Naive thymus-derived CD4-positive, alpha-beta T cell (primary cell): ENCODE results near the gene DPF1. TPM values are rescaled to one million over a fixed set of nuclear protein-coding genes. Genes with fewer than 3 reads are reported as not detected.

ENCODE experiments used
- ATAC-seq: fragments of 150-1000 bp; cut with Tn5 transposase; 2 replicates; pipeline ENCODE4 v1.10.0; 2021; ENCODE audit warnings: mild to moderate bottlenecking, moderate library complexity
- CTCF ChIA-PET: fragments of 350-600 bp; sonication (Branson Sonifier 250); formaldehyde crosslinking; loops from one replicate; lab custom pipeline; 2021; ENCODE audit warnings: antibody characterized with exemption; lab: Charles Lee
- POLR2A ChIA-PET: fragments of 350-600 bp; sonication (Branson Sonifier 250); formaldehyde crosslinking; loops from one replicate; lab custom pipeline; 2021; ENCODE audit warnings: antibody characterized with exemption, inconsistent platforms; lab: Charles Lee
- DNase-seq, 9 donors: peaks; one replicate each; pipeline versions ENCODE4 v3.0.0 to v3.0.0-alpha.2; 2020 to 2022; ENCODE audit warnings: mixed read lengths in 1 of 9
- H3K27ac ChIP-seq: one replicate; pipeline ENCODE4 v1.7.0; 2013; ENCODE audit warnings: mild to moderate bottlenecking, low read depth, low read length, moderate library complexity
- H3K27me3 ChIP-seq, 2 donors: one replicate each; pipeline ENCODE4 v1.7.0; 2013; ENCODE audit warnings: low read length in 2 of 2, mild to moderate bottlenecking in 2 of 2, moderate library complexity in 2 of 2; ENCODE audit not compliant: control insufficient read depth in 2 of 2, insufficient read depth in 2 of 2
- H3K36me3 ChIP-seq, 3 experiments: 1 replicate in 2 of 3; 2 replicates in 1 of 3; pipeline ENCODE4 v1.7.0; 2013; ENCODE audit warnings: low read length in 3 of 3, mild to moderate bottlenecking in 3 of 3, moderate library complexity in 1 of 3; ENCODE audit not compliant: insufficient read depth in 3 of 3, control insufficient read depth in 2 of 3
- H3K4me1 ChIP-seq, 2 donors: one replicate each; pipeline ENCODE4 v1.7.0; 2013; ENCODE audit warnings: low read length in 2 of 2, mild to moderate bottlenecking in 2 of 2, moderate library complexity in 1 of 2; ENCODE audit not compliant: control insufficient read depth in 2 of 2, insufficient read depth in 2 of 2
- H3K4me3 ChIP-seq: 2 replicates; pipeline ENCODE4 v1.7.0; 2013; ENCODE audit warnings: mild to moderate bottlenecking, low read length
- H3K9me3 ChIP-seq, 3 experiments: 1 replicate in 2 of 3; 2 replicates in 1 of 3; pipeline ENCODE4 v1.7.0; 2013; ENCODE audit warnings: low read length in 3 of 3; ENCODE audit not compliant: control insufficient read depth in 2 of 3
- H3K27ac Mint-ChIP-seq, 9 donors: one replicate each; pipeline ENCODE4 v1.8.0; 2020 to 2022; ENCODE audit warnings: mixed read lengths in 9 of 9, mild to moderate bottlenecking in 8 of 9, moderate library complexity in 5 of 9, inconsistent platforms in 2 of 9
- H3K27me3 Mint-ChIP-seq, 5 donors: one replicate each; pipeline ENCODE4 v1.8.0; 2021 to 2022; ENCODE audit warnings: mixed read lengths in 5 of 5, mild to moderate bottlenecking in 1 of 5
- H3K36me3 Mint-ChIP-seq, 5 donors: one replicate each; pipeline ENCODE4 v1.8.0; 2020 to 2022; ENCODE audit warnings: mixed read lengths in 5 of 5, mild to moderate bottlenecking in 3 of 5, inconsistent platforms in 1 of 5
- H3K4me1 Mint-ChIP-seq, 7 donors: one replicate each; pipeline ENCODE4 v1.8.0; 2020 to 2022; ENCODE audit warnings: mixed read lengths in 7 of 7, mild to moderate bottlenecking in 3 of 7, inconsistent platforms in 1 of 7
- H3K4me3 Mint-ChIP-seq, 10 donors: one replicate each; pipeline ENCODE4 v1.8.0; 2020 to 2022; ENCODE audit warnings: mild to moderate bottlenecking in 10 of 10, mixed read lengths in 10 of 10, moderate library complexity in 6 of 10, inconsistent platforms in 2 of 10
- H3K9me3 Mint-ChIP-seq, 11 donors: one replicate each; pipeline ENCODE4 v1.8.0; 2020 to 2022; ENCODE audit warnings: mixed read lengths in 11 of 11, mild to moderate bottlenecking in 4 of 11, inconsistent platforms in 1 of 11, moderate library complexity in 1 of 11
- intact Hi-C, 2 donors: fragments of 100-400 bp; cut with micrococcal nuclease; formaldehyde crosslinking; loops; one replicate each; pipeline ENCODE4 v1.15.1; 2023
- polyA plus RNA-seq, 2 donors: library from polyadenylated mRNA; unstranded; fragments of 300-500 nt; fragmentation: Illumina TruSeq; gene quantifications; one replicate each; pipeline ENCODE4 v1.2.3, GENCODE V29; 2021
- total RNA-seq, 6 experiments: library from RNA in 5 of 6; stranded (reverse) in 5 of 6; gene quantifications; 1 replicate in 5 of 6; 2 replicates in 1 of 6; pipeline ENCODE4 v1.2.3 and lab custom pipeline; 2021 to 2026

The DPF1 gene
- total and polyA plus RNA-seq, 7 experiments from 2014 or later, result 0.46 to 0.51 TPM; not detected in 5

- intact Hi-C loops, result no loop called here
- no peak overlapping the region for H3K4me3 ChIP-seq
- Mint-ChIP-seq H3K27ac (no peak overlapping the region), H3K4me1 (peaks cover 0 to 38% (median 0%) of the 10 kb centered on the region in 7 donors), H3K36me3 (peaks cover 0 to 17% (median 0%) of the 10 kb centered on the region in 5 donors), H3K4me3 (peak overlapping the region in 1 of 10 donors; percentile 67), H3K27me3 (peaks cover 4 to 18% (median 10%) of the 10 kb centered on the region in 5 donors), H3K9me3 (peaks cover 0 to 2% (median 0%) of the 10 kb centered on the region in 11 donors)
- ChIA-PET CTCF (interaction anchor here (1.3 kb wide), 1 partner anchor 349 kb away, joined by 4 read pairs; no protein-coding TSS in a partner anchor), POLR2A (no interaction called here)
- ATAC-seq, result no peak
- H3K27me3 ChIP-seq, result no peaks in the 10 kb centered on the region
- H3K4me1 ChIP-seq, result no peaks in the 10 kb centered on the region
- H3K9me3 ChIP-seq, result no peaks in the 10 kb centered on the region
- H3K36me3 ChIP-seq, result no peaks in the 10 kb centered on the region
- no peak for DNase-seq
- no peak overlapping the region for H3K27ac ChIP-seq
These were observed 27.0 kb upstream of the DPF1 start for GRCh38 chr19:38250821-38251563.

DNA sequence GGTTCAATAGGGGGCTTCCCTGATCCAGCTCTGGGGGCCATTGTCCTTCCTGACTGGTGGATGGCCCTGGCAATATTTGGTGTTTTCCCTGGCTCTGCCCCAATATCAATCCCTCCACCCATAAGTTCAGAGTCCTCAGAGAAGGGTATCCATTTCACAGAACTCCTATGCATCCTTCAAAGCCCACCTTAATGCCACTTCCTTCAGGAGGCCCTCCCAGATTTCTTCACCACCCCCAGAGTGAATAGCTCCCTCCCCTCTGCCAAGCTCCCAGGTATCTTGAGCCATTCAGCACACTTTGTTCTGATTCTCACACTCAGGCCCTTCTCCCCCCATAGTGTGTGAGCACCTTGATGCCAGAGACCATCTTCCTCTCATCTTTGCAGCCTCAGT lies 26.4 kb upstream of the DPF1 start:
- peaks cover 0 to 15% (median 0%) of the 10 kb centered on the region in 5 donors for H3K36me3 Mint-ChIP-seq
- intact Hi-C loops, result no loop called here

DNA sequence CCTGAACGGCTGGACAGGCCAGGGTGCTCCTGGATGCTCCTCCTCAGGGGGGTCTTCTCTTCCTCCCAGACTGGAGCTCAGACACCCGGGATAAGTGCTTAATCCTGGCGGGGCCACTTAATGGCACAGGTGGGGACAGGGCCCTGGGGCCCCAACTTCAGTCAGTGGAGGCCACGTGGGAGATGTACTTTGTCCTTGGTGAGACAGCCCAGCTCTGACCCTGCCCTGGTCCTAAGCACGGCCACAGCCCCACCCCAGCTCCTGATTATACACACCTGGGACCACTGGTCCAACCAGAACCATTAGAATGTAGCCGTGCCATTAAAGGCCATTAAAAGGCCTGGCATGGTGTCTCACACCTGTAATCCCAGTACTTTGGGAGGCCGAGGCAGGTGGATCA lies 24.4 kb upstream of the DPF1 start:
- no peak overlapping the region for H3K4me3 Mint-ChIP-seq
- Histone ChIP-seq H3K9me3 (no peaks in the 10 kb centered on the region), H3K27me3 (no peaks in the 10 kb centered on the region), H3K36me3 (no peaks in the 10 kb centered on the region), H3K4me3 (no peak overlapping the region), H3K4me1 (peaks cover 0 to 3% of the 10 kb centered on the region in 2 donors), H3K27ac (no peak overlapping the region)
- H3K9me3 Mint-ChIP-seq, result no peaks in the 10 kb centered on the region
- peaks cover 4 to 30% (median 5%) of the 10 kb centered on the region in 7 donors for H3K4me1 Mint-ChIP-seq
- DNase-seq, result no peak
- H3K27me3 Mint-ChIP-seq, result peaks cover 0 to 9% (median 5%) of the 10 kb centered on the region in 5 donors
- no peak for ATAC-seq
- no peak overlapping the region for H3K27ac Mint-ChIP-seq
- ChIA-PET CTCF (interaction anchor here (0.6 to 1.0 kb wide), 2 partner anchors 87 to 109 kb away, joined by 3 read pairs; partner anchors contain the start of gene CATSPERG), POLR2A (no interaction called here)
- peaks cover 0 to 9% (median 0%) of the 10 kb centered on the region in 5 donors for H3K36me3 Mint-ChIP-seq
- intact Hi-C loops, result loop anchor here in 1 of 2 donors (10.0 kb wide), 1 partner anchor 366 kb away; the partner anchor contains the start of genes EIF3K and MAP4K1

More for the DNA sequence above, 26.4 kb upstream of the DPF1 start:
- ATAC-seq (no peak), DNase-seq (no peak)
- Histone ChIP-seq H3K9me3 (no peaks in the 10 kb centered on the region), H3K27me3 (no peaks in the 10 kb centered on the region), H3K4me1 (no peaks in the 10 kb centered on the region), H3K27ac (no peak overlapping the region), H3K36me3 (no peaks in the 10 kb centered on the region), H3K4me3 (no peak overlapping the region)
- ChIA-PET POLR2A (no interaction called here), CTCF (interaction anchor here (1.3 kb wide), 1 partner anchor 348 kb away, joined by 4 read pairs; no protein-coding TSS in a partner anchor)
- peaks cover 0 to 35% (median 0%) of the 10 kb centered on the region in 7 donors for H3K4me1 Mint-ChIP-seq
- H3K27ac Mint-ChIP-seq, result no peak overlapping the region
- H3K9me3 Mint-ChIP-seq, result no peaks in the 10 kb centered on the region
- peaks cover 4 to 14% (median 7%) of the 10 kb centered on the region in 5 donors for H3K27me3 Mint-ChIP-seq
- H3K4me3 Mint-ChIP-seq, result no peak overlapping the region

GRCh38 chr19:38247734-38248268 lies 23.8 kb upstream of the DPF1 start:
- Histone ChIP-seq H3K27me3 (no peaks in the 10 kb centered on the region), H3K36me3 (no peaks in the 10 kb centered on the region), H3K4me1 (peaks cover 0 to 3% of the 10 kb centered on the region in 2 donors), H3K4me3 (no peak overlapping the region), H3K27ac (no peak overlapping the region), H3K9me3 (no peaks in the 10 kb centered on the region)
- H3K9me3 Mint-ChIP-seq, result no peaks in the 10 kb centered on the region
- H3K4me3 Mint-ChIP-seq, result no peak overlapping the region
- H3K4me1 Mint-ChIP-seq, result peaks cover 4 to 29% (median 5%) of the 10 kb centered on the region in 7 donors
- intact Hi-C loops, result loop anchor here in 1 of 2 donors (10.0 kb wide), 1 partner anchor 367 kb away; the partner anchor contains the start of genes EIF3K and MAP4K1
- POLR2A ChIA-PET, result no interaction called here
- H3K36me3 Mint-ChIP-seq, result peaks cover 0 to 9% (median 0%) of the 10 kb centered on the region in 5 donors
- no peak for ATAC-seq
- H3K27ac Mint-ChIP-seq, result no peak overlapping the region
- no peak for DNase-seq
- CTCF ChIA-PET, result interaction anchor here (1.0 kb wide), 1 partner anchor 87 kb away, joined by 3 read pairs; the partner anchor contains the start of gene CATSPERG
- peaks cover 0 to 9% (median 5%) of the 10 kb centered on the region in 5 donors for H3K27me3 Mint-ChIP-seq

GRCh38 chr19:38247126-38247525 lies 23.1 kb upstream of the DPF1 start:
- Mint-ChIP-seq H3K27ac (no peak overlapping the region), H3K27me3 (peaks cover 0 to 8% (median 5%) of the 10 kb centered on the region in 5 donors), H3K4me3 (no peak overlapping the region), H3K36me3 (peaks cover 0 to 9% (median 0%) of the 10 kb centered on the region in 5 donors), H3K9me3 (no peaks in the 10 kb centered on the region), H3K4me1 (peaks cover 4 to 22% (median 5%) of the 10 kb centered on the region in 7 donors)
- Histone ChIP-seq H3K27me3 (no peaks in the 10 kb centered on the region), H3K36me3 (no peaks in the 10 kb centered on the region), H3K9me3 (no peaks in the 10 kb centered on the region), H3K27ac (no peak overlapping the region), H3K4me1 (peaks cover 0 to 3% of the 10 kb centered on the region in 2 donors), H3K4me3 (no peak overlapping the region)
- ChIA-PET CTCF (interaction anchor here (0.7 kb wide), 1 partner anchor 238 kb away, joined by 6 read pairs; no protein-coding TSS in a partner anchor), POLR2A (no interaction called here)
- no peak for ATAC-seq
- intact Hi-C loops, result loop anchor here in 1 of 2 donors (10.0 kb wide), 1 partner anchor 368 kb away; the partner anchor contains the start of genes EIF3K and MAP4K1
- no peak for DNase-seq

- CTCF ChIA-PET, result interaction anchor here (0.8 to 1.0 kb wide), 2 partner anchors 20 to 186 kb away, joined by 3 to 4 read pairs; no protein-coding TSS in a partner anchor
- Histone ChIP-seq H3K4me1 (peaks cover 0 to 3% of the 10 kb centered on the region in 2 donors), H3K9me3 (no peaks in the 10 kb centered on the region), H3K36me3 (no peaks in the 10 kb centered on the region), H3K27ac (no peak overlapping the region), H3K4me3 (no peak overlapping the region), H3K27me3 (no peaks in the 10 kb centered on the region)
- Mint-ChIP-seq H3K36me3 (peaks cover 0 to 6% (median 0%) of the 10 kb centered on the region in 5 donors), H3K4me1 (peaks cover 4 to 14% (median 5%) of the 10 kb centered on the region in 7 donors), H3K27ac (peak overlapping the region in 1 of 9 donors; percentile 33), H3K27me3 (peaks cover 0 to 5% (median 0%) of the 10 kb centered on the region in 5 donors), H3K4me3 (no peak overlapping the region), H3K9me3 (no peaks in the 10 kb centered on the region)
- intact Hi-C loops, result loop anchor here in 1 of 2 donors (10.0 kb wide), 1 partner anchor 369 kb away; the partner anchor contains the start of genes EIF3K and MAP4K1
- ATAC-seq (no peak), DNase-seq (no peak)
- POLR2A ChIA-PET, result no interaction called here
These were observed 21.9 kb upstream of the DPF1 start for GRCh38 chr19:38245826-38246498.
